ENCODE results near the gene PDZD2. TPM values are rescaled to one million over a fixed set of nuclear protein-coding genes. Genes with fewer than 3 reads are reported as not detected.

Gene PDZD2
- total RNA-seq, 1 experiment from 2014 or later, result 2.2 TPM

DNA sequence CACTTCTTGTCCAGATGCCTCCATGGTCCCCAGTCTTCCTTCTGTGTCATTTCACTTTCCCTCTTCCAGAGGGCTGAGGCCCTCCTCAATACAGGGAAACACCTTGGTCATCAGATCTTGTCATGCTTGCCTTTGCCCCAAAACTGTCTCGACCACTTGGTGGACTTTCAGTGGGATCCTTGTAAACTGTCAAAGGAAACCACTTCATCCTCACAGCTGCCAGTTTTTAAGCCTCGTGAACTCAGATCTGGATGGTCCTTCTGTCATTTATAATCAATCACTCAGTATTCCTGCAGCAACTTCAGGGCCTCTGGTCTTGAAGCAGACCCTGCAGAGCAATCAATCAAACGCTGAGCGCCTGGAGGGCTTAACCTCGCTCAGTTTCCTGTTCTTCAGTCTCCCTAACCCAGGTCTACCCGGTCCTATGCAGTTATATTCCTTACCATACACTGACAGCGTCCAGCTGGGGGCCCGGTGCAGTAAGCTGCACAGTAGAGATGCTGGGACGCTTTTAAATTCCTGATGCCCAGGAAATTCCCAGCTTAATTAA, 460.6 kb downstream of the PDZD2 start:
- TF ChIP-seq EZH2 (IDR thresholded peaks at IDR 0.05; ENCODE audit: borderline replicate concordance, low read depth, low read length, poor library complexity, severe bottlenecking), result no peak
- TF ChIP-seq, protein P1, sequence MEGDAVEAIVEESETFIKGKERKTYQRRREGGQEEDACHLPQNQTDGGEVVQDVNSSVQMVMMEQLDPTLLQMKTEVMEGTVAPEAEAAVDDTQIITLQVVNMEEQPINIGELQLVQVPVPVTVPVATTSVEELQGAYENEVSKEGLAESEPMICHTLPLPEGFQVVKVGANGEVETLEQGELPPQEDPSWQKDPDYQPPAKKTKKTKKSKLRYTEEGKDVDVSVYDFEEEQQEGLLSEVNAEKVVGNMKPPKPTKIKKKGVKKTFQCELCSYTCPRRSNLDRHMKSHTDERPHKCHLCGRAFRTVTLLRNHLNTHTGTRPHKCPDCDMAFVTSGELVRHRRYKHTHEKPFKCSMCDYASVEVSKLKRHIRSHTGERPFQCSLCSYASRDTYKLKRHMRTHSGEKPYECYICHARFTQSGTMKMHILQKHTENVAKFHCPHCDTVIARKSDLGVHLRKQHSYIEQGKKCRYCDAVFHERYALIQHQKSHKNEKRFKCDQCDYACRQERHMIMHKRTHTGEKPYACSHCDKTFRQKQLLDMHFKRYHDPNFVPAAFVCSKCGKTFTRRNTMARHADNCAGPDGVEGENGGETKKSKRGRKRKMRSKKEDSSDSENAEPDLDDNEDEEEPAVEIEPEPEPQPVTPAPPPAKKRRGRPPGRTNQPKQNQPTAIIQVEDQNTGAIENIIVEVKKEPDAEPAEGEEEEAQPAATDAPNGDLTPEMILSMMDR (conservative IDR thresholded peaks at IDR 0.05; ENCODE audit: low read depth, low read length), result no peak
- no peaks in the 10 kb centered on the region for H3K27me3 ChIP-seq (replicated peaks; ENCODE audit: insufficient read depth, low read depth, low read length, poor library complexity)
- DNase-seq (ENCODE audit: low spot score), result no peak
- H3K36me3 ChIP-seq (ENCODE audit: insufficient read depth, low read length, poor library complexity, severe bottlenecking), result peaks cover 17% of the 10 kb centered on the region
- no peak overlapping the region for H3K4me3 ChIP-seq (ENCODE audit: low read depth, low read length, poor library complexity, severe bottlenecking)
- H3K4me1 ChIP-seq (ENCODE audit: insufficient read depth, low read length, poor library complexity, severe bottlenecking), result peaks cover 4% of the 10 kb centered on the region
- ChIA-PET CTCF (no interaction called here), POLR2A (ENCODE audit: low non-redundant PET) (no interaction called here)
- no peak overlapping the region for H3K27ac ChIP-seq (ENCODE audit: low read depth, low read length, poor library complexity, severe bottlenecking)
- no peaks in the 10 kb centered on the region for H3K9me3 ChIP-seq (ENCODE audit: low read depth, low read length, poor library complexity, severe bottlenecking)
- BruUV-seq (replicated peaks), result no TSS peak
- intact Hi-C loops (cut with micrococcal nuclease; ENCODE audit: unreplicated experiment), result no loop called here

DNA sequence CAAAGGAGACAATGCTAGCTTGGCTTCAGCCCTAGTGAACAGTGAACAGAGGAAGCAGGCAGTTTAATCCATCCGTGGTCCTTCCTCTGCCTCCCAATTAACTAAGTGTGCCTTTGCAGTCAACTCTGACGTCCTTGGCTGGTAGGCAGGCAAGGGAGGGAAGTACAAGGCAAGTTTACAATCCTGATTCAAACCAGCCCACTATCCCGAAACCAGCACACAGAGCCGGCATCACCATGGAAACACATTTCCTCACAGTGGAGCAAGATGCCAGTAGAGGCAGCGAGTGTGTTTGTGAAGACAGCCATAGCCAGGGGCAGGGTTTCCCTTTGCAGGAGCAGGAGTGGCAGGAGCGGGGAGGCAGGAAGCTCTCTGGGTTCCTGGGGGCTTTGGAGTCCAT, 461.3 kb downstream of the PDZD2 start:
- intact Hi-C loops (cut with micrococcal nuclease; ENCODE audit: unreplicated experiment), result no loop called here
- no peak overlapping the region for H3K4me3 ChIP-seq (ENCODE audit: low read depth, low read length, poor library complexity, severe bottlenecking)
- TF ChIP-seq, protein P1 (conservative IDR thresholded peaks at IDR 0.05; ENCODE audit: low read depth, low read length), result no peak
- no peak for TF ChIP-seq EZH2 (IDR thresholded peaks at IDR 0.05; ENCODE audit: borderline replicate concordance, low read depth, low read length, poor library complexity, severe bottlenecking)
- no peak for DNase-seq (ENCODE audit: low spot score)
- no peaks in the 10 kb centered on the region for H3K9me3 ChIP-seq (ENCODE audit: low read depth, low read length, poor library complexity, severe bottlenecking)
- H3K36me3 ChIP-seq (ENCODE audit: insufficient read depth, low read length, poor library complexity, severe bottlenecking), result peaks cover 24% of the 10 kb centered on the region
- H3K4me1 ChIP-seq (ENCODE audit: insufficient read depth, low read length, poor library complexity, severe bottlenecking), result peaks cover 4% of the 10 kb centered on the region
- CTCF ChIA-PET, result no interaction called here
- no TSS peak for BruUV-seq (replicated peaks)
- POLR2A ChIA-PET (ENCODE audit: low non-redundant PET), result no interaction called here
- no peaks in the 10 kb centered on the region for H3K27me3 ChIP-seq (replicated peaks; ENCODE audit: insufficient read depth, low read depth, low read length, poor library complexity)
- no peak overlapping the region for H3K27ac ChIP-seq (ENCODE audit: low read depth, low read length, poor library complexity, severe bottlenecking)

- no peak overlapping the region for H3K27ac ChIP-seq (ENCODE audit: low read depth, low read length, poor library complexity, severe bottlenecking)
- no peak for TF ChIP-seq EZH2 (IDR thresholded peaks at IDR 0.05; ENCODE audit: borderline replicate concordance, low read depth, low read length, poor library complexity, severe bottlenecking)
- TF ChIP-seq, protein P1 (conservative IDR thresholded peaks at IDR 0.05; ENCODE audit: low read depth, low read length), result no peak
- H3K27me3 ChIP-seq (replicated peaks; ENCODE audit: insufficient read depth, low read depth, low read length, poor library complexity), result no peaks in the 10 kb centered on the region
- ChIA-PET CTCF (no interaction called here), POLR2A (ENCODE audit: low non-redundant PET) (no interaction called here)
- no peaks in the 10 kb centered on the region for H3K9me3 ChIP-seq (ENCODE audit: low read depth, low read length, poor library complexity, severe bottlenecking)
- no peak overlapping the region for H3K4me3 ChIP-seq (ENCODE audit: low read depth, low read length, poor library complexity, severe bottlenecking)
- H3K36me3 ChIP-seq (ENCODE audit: insufficient read depth, low read length, poor library complexity, severe bottlenecking), result peaks cover 30% of the 10 kb centered on the region
- no peak for DNase-seq (ENCODE audit: low spot score)
- no TSS peak for BruUV-seq (replicated peaks)
- intact Hi-C loops (cut with micrococcal nuclease; ENCODE audit: unreplicated experiment), result no loop called here
- H3K4me1 ChIP-seq (ENCODE audit: insufficient read depth, low read length, poor library complexity, severe bottlenecking), result peaks cover 4% of the 10 kb centered on the region
Measured at GRCh38 chr5:32100691-32101302, 461.9 kb downstream of the PDZD2 start.
